ENCODE results near the gene TPRG1.

- TF ChIP-seq, protein P1, sequence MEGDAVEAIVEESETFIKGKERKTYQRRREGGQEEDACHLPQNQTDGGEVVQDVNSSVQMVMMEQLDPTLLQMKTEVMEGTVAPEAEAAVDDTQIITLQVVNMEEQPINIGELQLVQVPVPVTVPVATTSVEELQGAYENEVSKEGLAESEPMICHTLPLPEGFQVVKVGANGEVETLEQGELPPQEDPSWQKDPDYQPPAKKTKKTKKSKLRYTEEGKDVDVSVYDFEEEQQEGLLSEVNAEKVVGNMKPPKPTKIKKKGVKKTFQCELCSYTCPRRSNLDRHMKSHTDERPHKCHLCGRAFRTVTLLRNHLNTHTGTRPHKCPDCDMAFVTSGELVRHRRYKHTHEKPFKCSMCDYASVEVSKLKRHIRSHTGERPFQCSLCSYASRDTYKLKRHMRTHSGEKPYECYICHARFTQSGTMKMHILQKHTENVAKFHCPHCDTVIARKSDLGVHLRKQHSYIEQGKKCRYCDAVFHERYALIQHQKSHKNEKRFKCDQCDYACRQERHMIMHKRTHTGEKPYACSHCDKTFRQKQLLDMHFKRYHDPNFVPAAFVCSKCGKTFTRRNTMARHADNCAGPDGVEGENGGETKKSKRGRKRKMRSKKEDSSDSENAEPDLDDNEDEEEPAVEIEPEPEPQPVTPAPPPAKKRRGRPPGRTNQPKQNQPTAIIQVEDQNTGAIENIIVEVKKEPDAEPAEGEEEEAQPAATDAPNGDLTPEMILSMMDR (IDR thresholded peaks at IDR 0.05; ENCODE audit: extremely low read depth in 1 of 2, insufficient read depth in 1 of 2, low read depth in 1 of 2, low read length in 2 of 2), result no peak
- TF ChIP-seq POLR2AphosphoS5 (IDR thresholded peaks at IDR 0.05; ENCODE audit: insufficient read depth, low read depth, low read length), result no peak
- no peak for TF ChIP-seq GATA2 (IDR thresholded peaks at IDR 0.05; ENCODE audit: insufficient read depth, insufficient read length, low read depth, low read length)
- no peak for TF ChIP-seq POLR2A (IDR thresholded peaks at IDR 0.05; ENCODE audit: low read depth, low read length)
- no peak for TF ChIP-seq EZH2 (IDR thresholded peaks at IDR 0.05; ENCODE audit: borderline replicate concordance, low read depth, low read length, severe bottlenecking)
- TF ChIP-seq, protein P2, sequence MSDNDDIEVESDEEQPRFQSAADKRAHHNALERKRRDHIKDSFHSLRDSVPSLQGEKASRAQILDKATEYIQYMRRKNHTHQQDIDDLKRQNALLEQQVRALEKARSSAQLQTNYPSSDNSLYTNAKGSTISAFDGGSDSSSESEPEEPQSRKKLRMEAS (IDR thresholded peaks at IDR 0.05; ENCODE audit: insufficient read depth, insufficient read length), result no peak
- TF ChIP-seq MYC (IDR thresholded peaks at IDR 0.05; ENCODE audit: low read depth, low read length), result no peak
These were observed 14.3 kb downstream of the TPRG1 start for GRCh38 chr3:189186101-189186500.

All from endothelial cell of umbilical vein (primary cell).